Karpas-422 (cell line): ENCODE data around the gene TRMT44. TPM values are rescaled to one million over a fixed set of nuclear protein-coding genes. Genes with fewer than 3 reads are reported as not detected.
"Not testable (repeated sequence)": the region's sequence is repeated elsewhere in the genome, so short reads cannot be mapped to it uniquely, and the experiment has no call there.

Experiments
- DNase-seq: peaks from one replicate; pipeline ENCODE4 v3.0.0-alpha.2; 2015
- H2AFZ ChIP-seq: fragments of 200-600 bp; sonication (generic); 2 replicates; pipeline ENCODE4 v1.6.1; 2014; ENCODE audit warnings: antibody characterized with exemption, low read length, mixed read lengths
- H3K27ac ChIP-seq: fragments of 200-600 bp; sonication (generic); 2 replicates; pipeline ENCODE4 v1.5.1; 2014; ENCODE audit warnings: mild to moderate bottlenecking, low read length, moderate library complexity
- H3K27me3 ChIP-seq: fragments of 200-600 bp; sonication (generic); 2 replicates; pipeline ENCODE4 v1.6.1; 2014; ENCODE audit warnings: low read length, mixed read lengths
- H3K36me3 ChIP-seq: fragments of 200-600 bp; sonication (generic); 2 replicates; pipeline ENCODE4 v1.6.1; 2014; ENCODE audit warnings: low read length, mixed read lengths; ENCODE audit not compliant: insufficient read depth
- H3K4me1 ChIP-seq: fragments of 200-600 bp; sonication (generic); 2 replicates; pipeline ENCODE4 v1.6.1; 2014; ENCODE audit warnings: mild to moderate bottlenecking, low read length, mixed read lengths
- H3K4me2 ChIP-seq: fragments of 200-600 bp; sonication (generic); 2 replicates; pipeline ENCODE4 v1.6.1; 2014; ENCODE audit warnings: low read length, low read depth, mild to moderate bottlenecking; ENCODE audit not compliant: poor library complexity, severe bottlenecking
- H3K4me3 ChIP-seq: fragments of 200-600 bp; sonication (generic); 2 replicates; pipeline ENCODE4 v1.5.1; 2014; ENCODE audit warnings: mild to moderate bottlenecking, antibody characterized with exemption, low read length, mixed read lengths
- H3K79me2 ChIP-seq: fragments of 200-600 bp; sonication (generic); 2 replicates; pipeline ENCODE4 v1.6.1; 2014; ENCODE audit warnings: mild to moderate bottlenecking, low read length, mixed read lengths
- H3K9ac ChIP-seq: fragments of 200-600 bp; sonication (generic); 2 replicates; pipeline ENCODE4 v1.6.0; 2014; ENCODE audit warnings: low read length
- H3K9me2 ChIP-seq: fragments of 200-600 bp; sonication (generic), shearing (Covaris generic); replicated peaks from 2 replicates; pipeline ENCODE4 v1.6.0; 2014; ENCODE audit warnings: mild to moderate bottlenecking, low read length, moderate library complexity; ENCODE audit not compliant: insufficient read depth
- H3K9me3 ChIP-seq: fragments of 300-700, 200-600 bp; sonication (generic); 2 replicates; pipeline ENCODE4 v1.6.1; 2014; ENCODE audit warnings: low read length, mixed read lengths
- H4K20me1 ChIP-seq: fragments of 200-600 bp; sonication (generic); 2 replicates; pipeline ENCODE4 v1.6.1; 2014; ENCODE audit warnings: mild to moderate bottlenecking, antibody characterized with exemption, low read length, low read depth; ENCODE audit not compliant: insufficient read depth
- total RNA-seq: library from RNA; depleted of rRNA; stranded (reverse); fragments of >200 nt; shearing (Covaris generic); gene quantifications from 2 replicates; pipeline ENCODE4 v1.2.3, GENCODE V29; 2014; ENCODE audit warnings: low replicate concordance

Gene TRMT44
- total RNA-seq, 1 experiment from 2014 or later = 14.1 TPM

DNA sequence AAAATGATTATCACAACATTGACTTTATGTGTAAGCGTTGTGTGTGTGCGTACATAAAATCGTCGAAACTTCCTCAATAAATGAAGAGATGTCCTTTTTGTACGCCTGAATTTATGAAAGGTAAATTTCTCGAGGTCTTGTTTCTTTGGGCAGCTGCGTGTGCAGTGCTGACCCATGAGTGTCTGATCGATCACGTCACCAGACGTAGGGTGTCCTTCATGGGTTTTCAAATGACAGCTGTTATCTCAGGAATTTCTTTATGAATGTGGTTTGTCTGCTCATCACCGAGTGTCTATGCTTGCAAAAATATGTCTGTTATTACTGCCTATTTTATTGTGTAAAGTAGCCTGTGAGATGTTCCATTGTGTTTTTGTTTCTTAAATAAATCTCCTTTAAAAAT is 71.9 kb downstream of the TRMT44 start:
- no peaks in the 10 kb centered on the region for H3K4me1 ChIP-seq
- no peaks in the 10 kb centered on the region for H3K27me3 ChIP-seq
- H3K79me2 ChIP-seq = no peaks in the 10 kb centered on the region
- H3K9ac ChIP-seq = no peak overlapping the region
- H2AFZ ChIP-seq = no peak overlapping the region
- H3K9me2 ChIP-seq = no peaks in the 10 kb centered on the region
- no peak overlapping the region for H3K4me2 ChIP-seq
- no peaks in the 10 kb centered on the region for H4K20me1 ChIP-seq
- H3K36me3 ChIP-seq = no peaks in the 10 kb centered on the region
- no peaks in the 10 kb centered on the region for H3K9me3 ChIP-seq
- DNase-seq = no peak
- no peak overlapping the region for H3K4me3 ChIP-seq
- H3K27ac ChIP-seq = no peak overlapping the region

GRCh38 chr4:8513080-8513479 is 72.5 kb downstream of the TRMT44 start:
- not testable (repeated sequence) for H3K9me3 ChIP-seq, H3K4me3 ChIP-seq, H3K9me2 ChIP-seq, H3K4me2 ChIP-seq, H3K9ac ChIP-seq, H3K27ac ChIP-seq, H3K27me3 ChIP-seq, H3K4me1 ChIP-seq, DNase-seq, H3K36me3 ChIP-seq, H4K20me1 ChIP-seq, H2AFZ ChIP-seq, H3K79me2 ChIP-seq

GRCh38 chr4:8513931-8514330 is 73.4 kb downstream of the TRMT44 start:
- no peaks in the 10 kb centered on the region for H3K4me1 ChIP-seq
- no peak for DNase-seq
- H3K27me3 ChIP-seq = no peaks in the 10 kb centered on the region
- no peak overlapping the region for H3K4me3 ChIP-seq
- H3K9ac ChIP-seq = no peak overlapping the region
- H2AFZ ChIP-seq = no peak overlapping the region
- H3K36me3 ChIP-seq = no peaks in the 10 kb centered on the region
- no peaks in the 10 kb centered on the region for H3K9me2 ChIP-seq
- H3K27ac ChIP-seq = no peak overlapping the region
- H4K20me1 ChIP-seq = no peaks in the 10 kb centered on the region
- no peak overlapping the region for H3K4me2 ChIP-seq
- H3K79me2 ChIP-seq = no peaks in the 10 kb centered on the region
- H3K9me3 ChIP-seq = no peaks in the 10 kb centered on the region

- no peak for DNase-seq
- H3K4me3 ChIP-seq = no peak overlapping the region
- H3K36me3 ChIP-seq = no peaks in the 10 kb centered on the region
- no peaks in the 10 kb centered on the region for H3K79me2 ChIP-seq
- no peak overlapping the region for H3K4me2 ChIP-seq
- H3K9me3 ChIP-seq = no peaks in the 10 kb centered on the region
- H2AFZ ChIP-seq = no peak overlapping the region
- H4K20me1 ChIP-seq = no peaks in the 10 kb centered on the region
- no peaks in the 10 kb centered on the region for H3K9me2 ChIP-seq
- no peak overlapping the region for H3K27ac ChIP-seq
- H3K9ac ChIP-seq = no peak overlapping the region
- H3K27me3 ChIP-seq = no peaks in the 10 kb centered on the region
- H3K4me1 ChIP-seq = no peaks in the 10 kb centered on the region
Measured at GRCh38 chr4:8514391-8514790, 73.8 kb downstream of the TRMT44 start.

DNA sequence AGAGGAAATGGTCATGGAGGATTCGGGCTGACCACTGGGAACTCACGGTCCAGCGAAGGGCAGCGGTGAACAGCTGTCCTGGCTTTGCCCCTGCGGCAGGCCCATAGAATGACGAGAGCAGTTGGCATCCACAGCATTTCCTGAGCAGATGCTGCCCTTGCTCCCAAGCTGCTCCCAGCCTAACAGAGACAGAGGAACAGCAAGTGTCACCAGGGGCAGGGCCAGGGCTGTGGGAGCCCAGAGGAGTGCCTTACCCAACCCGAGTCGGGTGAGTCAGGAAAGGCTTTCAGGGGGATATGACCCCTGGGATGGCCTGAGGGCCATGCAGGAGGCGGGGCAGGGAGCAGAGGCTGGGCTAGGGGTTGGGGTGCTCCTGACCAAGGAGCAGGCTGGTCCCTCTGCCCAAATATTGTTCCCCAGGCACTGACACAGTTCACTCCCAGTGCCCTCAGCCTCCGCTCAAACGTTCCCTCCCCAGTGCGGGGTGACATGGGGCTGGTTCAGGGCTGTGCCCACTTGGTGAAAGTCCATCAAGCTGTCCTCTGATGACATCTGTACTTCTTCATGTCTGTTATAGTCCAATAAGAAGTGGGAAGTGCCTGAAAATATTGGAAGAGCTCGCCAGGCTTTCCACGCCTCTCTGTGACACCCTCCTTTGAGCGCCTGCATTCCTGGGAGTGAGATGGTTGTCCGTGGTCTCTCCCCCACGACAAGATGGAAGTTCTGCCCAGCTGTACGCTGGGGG is 74.9 kb downstream of the TRMT44 start:
- DNase-seq = no peak
- no peaks in the 10 kb centered on the region for H3K79me2 ChIP-seq
- no peaks in the 10 kb centered on the region for H3K9me2 ChIP-seq
- H3K9me3 ChIP-seq = no peaks in the 10 kb centered on the region
- H3K4me3 ChIP-seq = no peak overlapping the region
- no peak overlapping the region for H3K4me2 ChIP-seq
- no peak overlapping the region for H3K27ac ChIP-seq
- H3K9ac ChIP-seq = no peak overlapping the region
- no peak overlapping the region for H2AFZ ChIP-seq
- H3K36me3 ChIP-seq = no peaks in the 10 kb centered on the region
- no peaks in the 10 kb centered on the region for H3K27me3 ChIP-seq
- H4K20me1 ChIP-seq = no peaks in the 10 kb centered on the region
- H3K4me1 ChIP-seq = no peaks in the 10 kb centered on the region

DNA sequence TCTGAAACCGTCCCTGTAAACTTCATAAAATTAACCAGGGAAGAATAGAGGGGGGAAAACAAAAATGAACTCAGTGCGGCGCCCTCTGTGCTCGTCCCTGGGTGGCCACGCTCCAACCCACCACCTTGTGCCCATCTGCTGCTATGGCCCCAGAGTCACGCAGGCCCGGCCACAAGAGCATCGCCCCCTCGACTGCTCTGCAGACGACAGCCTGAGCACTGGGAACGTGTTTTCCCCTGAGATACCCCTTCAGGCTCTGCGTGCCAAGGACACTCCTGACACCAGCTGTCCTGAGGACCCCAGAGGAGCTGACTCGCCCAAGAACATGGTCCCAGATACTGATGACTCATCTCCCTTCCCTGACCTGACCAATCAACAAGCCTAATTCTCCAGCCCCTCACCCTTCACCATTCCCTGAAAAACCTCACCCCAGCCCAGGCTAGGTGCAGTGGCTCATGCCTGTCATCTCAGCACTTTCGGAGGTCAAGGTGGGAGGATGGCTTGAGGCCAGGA is 75.5 kb downstream of the TRMT44 start:
- Histone ChIP-seq H3K27me3 (no peaks in the 10 kb centered on the region), H4K20me1 (no peaks in the 10 kb centered on the region), H3K4me3 (no peak overlapping the region), H2AFZ (no peak overlapping the region), H3K9ac (no peak overlapping the region), H3K9me2 (no peaks in the 10 kb centered on the region), H3K4me1 (no peaks in the 10 kb centered on the region), H3K4me2 (no peak overlapping the region), H3K79me2 (no peaks in the 10 kb centered on the region), H3K27ac (no peak overlapping the region), H3K36me3 (no peaks in the 10 kb centered on the region), H3K9me3 (no peaks in the 10 kb centered on the region)
- no peak for DNase-seq

DNA sequence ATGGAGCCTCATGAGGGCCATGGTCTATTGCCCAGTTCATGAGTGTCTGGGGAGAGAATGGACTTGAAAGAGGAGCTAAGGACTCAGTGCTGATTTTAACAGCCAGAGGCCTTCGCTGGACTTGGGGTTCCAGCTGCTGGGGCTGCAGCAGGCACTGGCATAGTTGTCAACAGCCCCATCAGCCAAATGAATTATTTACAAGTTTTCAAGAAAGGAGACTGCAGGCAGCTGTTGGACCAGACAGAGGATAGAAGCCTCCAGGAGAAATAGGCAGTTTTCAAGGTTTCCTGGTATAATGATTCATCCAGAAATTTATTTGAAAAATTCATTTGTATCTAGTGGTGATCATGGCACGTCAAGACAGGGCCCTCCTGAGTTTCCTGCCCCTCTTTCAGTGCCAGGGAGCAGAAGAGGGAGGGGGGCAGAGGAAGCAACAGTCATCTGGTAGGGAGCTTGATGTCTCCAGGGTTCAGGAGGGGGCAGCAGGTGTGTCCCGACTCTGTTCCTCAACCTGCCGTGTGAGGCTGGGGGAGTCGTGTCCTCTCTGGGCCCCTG is 76.5 kb downstream of the TRMT44 start:
- H3K4me2 ChIP-seq = no peak overlapping the region
- H3K27ac ChIP-seq = no peak overlapping the region
- no peaks in the 10 kb centered on the region for H3K36me3 ChIP-seq
- H3K27me3 ChIP-seq = no peaks in the 10 kb centered on the region
- H3K4me3 ChIP-seq = no peak overlapping the region
- no peaks in the 10 kb centered on the region for H3K4me1 ChIP-seq
- no peak overlapping the region for H3K9ac ChIP-seq
- no peaks in the 10 kb centered on the region for H3K9me3 ChIP-seq
- H3K9me2 ChIP-seq = no peaks in the 10 kb centered on the region
- no peaks in the 10 kb centered on the region for H4K20me1 ChIP-seq
- no peaks in the 10 kb centered on the region for H3K79me2 ChIP-seq
- H2AFZ ChIP-seq = no peak overlapping the region
- no peak for DNase-seq

DNA sequence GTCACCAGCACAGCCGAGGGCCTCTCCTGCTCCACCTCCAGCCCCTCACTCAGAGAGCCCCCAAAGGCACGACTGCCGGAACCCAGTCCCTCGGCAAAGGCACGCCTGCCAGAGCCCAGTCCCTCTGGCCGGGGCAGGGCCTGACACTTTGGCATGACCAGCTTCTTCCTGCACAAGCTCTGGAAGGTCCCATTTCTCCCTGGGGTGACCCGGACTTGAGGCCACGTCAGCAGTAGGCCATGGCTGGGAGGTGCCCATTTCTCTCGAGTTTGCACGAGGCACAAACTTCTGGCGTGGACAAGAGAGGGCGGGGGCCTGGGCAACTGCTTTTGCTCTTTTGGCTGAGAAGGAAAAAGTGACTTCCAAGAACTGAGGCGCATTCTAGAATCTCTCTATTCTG is 77.4 kb downstream of the TRMT44 start:
- Histone ChIP-seq H2AFZ (no peak overlapping the region), H3K9me2 (no peaks in the 10 kb centered on the region), H4K20me1 (no peaks in the 10 kb centered on the region), H3K9me3 (no peaks in the 10 kb centered on the region), H3K4me2 (no peak overlapping the region), H3K4me3 (no peak overlapping the region), H3K27me3 (no peaks in the 10 kb centered on the region), H3K79me2 (no peaks in the 10 kb centered on the region), H3K4me1 (no peaks in the 10 kb centered on the region), H3K9ac (no peak overlapping the region), H3K36me3 (no peaks in the 10 kb centered on the region), H3K27ac (no peak overlapping the region)
- DNase-seq = no peak
